Spleen (tissue), 11 donors: ENCODE results near the gene GRAMD2A. TPM values are rescaled to one million over a fixed set of nuclear protein-coding genes. Genes with fewer than 3 reads are reported as not detected.

Experiments
- DNase-seq: peaks from one replicate; pipeline ENCODE4 v3.0.0-alpha.2; 2020
- H3K27ac ChIP-seq, 8 donors: fragments of 200-600 bp; sonication (generic) in 7 of 8; 1 replicate in 4 of 8; 2 replicates in 4 of 8; pipeline versions ENCODE4 v1.5.0 to v1.8.0; 2016 to 2021; ENCODE audit warnings: inconsistent platforms in 4 of 8, mild to moderate bottlenecking in 4 of 8, moderate library complexity in 1 of 8
- H3K27me3 ChIP-seq, 7 donors: fragments of 200-600 bp; sonication (generic) in 6 of 7; replicated peaks in 1 of 7; 1 replicate in 4 of 7; 2 replicates in 3 of 7; pipeline versions ENCODE4 v1.5.0 to v1.8.0; 2016 to 2021; ENCODE audit warnings: inconsistent platforms in 3 of 7, mild to moderate bottlenecking in 1 of 7
- H3K36me3 ChIP-seq, 6 donors: fragments of 200-600 bp; sonication (generic) in 5 of 6; 1 replicate in 4 of 6; 2 replicates in 2 of 6; pipeline versions ENCODE4 v1.5.0 to v1.8.0; 2016 to 2021; ENCODE audit warnings: inconsistent platforms in 2 of 6
- H3K4me1 ChIP-seq, 6 donors: fragments of 200-600 bp; sonication (generic) in 5 of 6; 1 replicate in 3 of 6; 2 replicates in 3 of 6; pipeline versions ENCODE4 v1.5.0 to v1.8.0; 2016 to 2021; ENCODE audit warnings: inconsistent platforms in 3 of 6
- H3K4me3 ChIP-seq, 8 donors: fragments of 200-600 bp; sonication (generic) in 7 of 8; 1 replicate in 4 of 8; 2 replicates in 4 of 8; pipeline versions ENCODE4 v1.5.0 to v1.8.0; 2016 to 2021; ENCODE audit warnings: inconsistent platforms in 4 of 8, mild to moderate bottlenecking in 4 of 8, moderate library complexity in 2 of 8
- H3K9me3 ChIP-seq, 8 donors: fragments of 200-600 bp; sonication (generic) in 7 of 8; 1 replicate in 4 of 8; 2 replicates in 4 of 8; pipeline versions ENCODE4 v1.5.0 to v1.8.0; 2016 to 2021; ENCODE audit warnings: inconsistent platforms in 4 of 8
- POLR2A ChIP-seq, 3 donors: fragments of 450-650 bp; IDR thresholded peaks; one replicate each; pipeline ENCODE4 v1.5.1; 2017; ENCODE audit warnings: antibody characterized with exemption in 3 of 3, mild to moderate bottlenecking in 1 of 3
- POLR2AphosphoS5 ChIP-seq, 3 donors: sonication (generic); formaldehyde crosslinking; IDR thresholded peaks; one replicate each; pipeline ENCODE4 v1.5.1; 2017; ENCODE audit warnings: antibody characterized with exemption in 3 of 3
- WGBS, 5 donors: extraction: QIAGEN DNeasy Blood & Tissue Kit in 3 of 5; methylation state at CpG; one replicate each; pipeline versions ENCODE4 v1.1.5 to v1.1.7; 2013 to 2018; 5-methylcytosine and 5-hydroxymethylcytosine counted together
- intact Hi-C: fragments of 100-400 bp; cut with DNase I; formaldehyde crosslinking; loops from one replicate; pipeline ENCODE4 v1.15.0; 2023; ENCODE audit warnings: low total_unique reads
- polyA plus RNA-seq, 3 donors: library from polyadenylated mRNA; stranded (reverse); fragments of 200-250 nt; gene quantifications; one replicate each; pipeline ENCODE4 v1.2.1, GENCODE V29; 2013
- total RNA-seq, 7 donors: library from RNA; depleted of rRNA in 3 of 7; stranded (reverse); fragments of >200 nt in 3 of 7; fragmentation: NEBNext Ultra II Directional in 4 of 7; extraction: Animal tissue kit (Norgen Biotek cat#: 25700) in 4 of 7; gene quantifications; one replicate each; pipeline versions ENCODE4 v1.1.0 to v1.2.1, GENCODE V29; 2016 to 2021
- TF ChIP-seq, protein P1 (sequence below), 11 experiments: fragments of 200-600 bp in 7 of 11; fragments of 450-650 bp in 4 of 11; sonication (generic) in 4 of 11; IDR thresholded peaks in 8 of 11; conservative IDR thresholded peaks in 3 of 11; 1 replicate in 7 of 11; 2 replicates in 4 of 11; pipeline versions ENCODE4 v1.4.0 to v1.8.0; 2016 to 2021; ENCODE audit warnings: antibody characterized with exemption in 11 of 11, inconsistent platforms in 4 of 11, mild to moderate bottlenecking in 1 of 11
- donor health status: healthy with polysubstance abuse.
- donor health status: DM: no; HTN: no; CAD: no; lungs with moderate emphysema.
- donor health status: DM: no; HTN: no; CAD: no.
- donor health status: Bipolar disorder and iron deficiency.
- donor health status: healthy.
- donor health status: DM: no; HTN: no; CAD: no.
- donor health status: DM: yes; HTN: yes; CAD: no.

GRAMD2A gene
- total and polyA plus RNA-seq, 10 donors, result 0.03 to 0.34 (median 0.09) TPM; not detected in 6

DNA sequence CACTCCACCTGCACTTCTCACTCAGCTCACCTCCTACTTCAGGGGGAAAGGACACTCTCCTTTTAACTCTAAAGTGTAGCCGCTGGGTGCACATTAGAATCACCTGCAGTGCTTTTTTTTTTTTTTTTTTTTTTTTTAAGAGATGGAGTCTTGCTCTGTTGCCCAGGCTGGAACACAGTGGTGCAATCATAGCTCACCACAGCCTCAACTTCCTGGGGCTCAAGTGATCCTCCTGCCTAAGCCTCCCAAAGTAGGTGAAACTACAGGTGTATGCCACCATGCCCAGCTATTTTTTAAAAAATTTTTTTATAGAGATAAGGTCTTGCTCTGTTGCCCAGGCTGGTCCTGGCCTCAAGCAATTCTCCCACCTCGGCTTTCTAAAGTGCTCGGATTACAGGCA is 20.8 kb downstream of the GRAMD2A start:
- Histone ChIP-seq H3K9me3 (no peaks in the 10 kb centered on the region), H3K27me3 (peaks cover 0 to 25% (median 0%) of the 10 kb centered on the region in 7 donors), H3K4me3 (no peak overlapping the region), H3K4me1 (no peaks in the 10 kb centered on the region), H3K36me3 (no peaks in the 10 kb centered on the region), H3K27ac (no peak overlapping the region)
- TF ChIP-seq POLR2AphosphoS5 (IDR thresholded peaks at IDR 0.05) (no peak), POLR2A (IDR thresholded peaks at IDR 0.05) (no peak)
- TF ChIP-seq, protein P1, sequence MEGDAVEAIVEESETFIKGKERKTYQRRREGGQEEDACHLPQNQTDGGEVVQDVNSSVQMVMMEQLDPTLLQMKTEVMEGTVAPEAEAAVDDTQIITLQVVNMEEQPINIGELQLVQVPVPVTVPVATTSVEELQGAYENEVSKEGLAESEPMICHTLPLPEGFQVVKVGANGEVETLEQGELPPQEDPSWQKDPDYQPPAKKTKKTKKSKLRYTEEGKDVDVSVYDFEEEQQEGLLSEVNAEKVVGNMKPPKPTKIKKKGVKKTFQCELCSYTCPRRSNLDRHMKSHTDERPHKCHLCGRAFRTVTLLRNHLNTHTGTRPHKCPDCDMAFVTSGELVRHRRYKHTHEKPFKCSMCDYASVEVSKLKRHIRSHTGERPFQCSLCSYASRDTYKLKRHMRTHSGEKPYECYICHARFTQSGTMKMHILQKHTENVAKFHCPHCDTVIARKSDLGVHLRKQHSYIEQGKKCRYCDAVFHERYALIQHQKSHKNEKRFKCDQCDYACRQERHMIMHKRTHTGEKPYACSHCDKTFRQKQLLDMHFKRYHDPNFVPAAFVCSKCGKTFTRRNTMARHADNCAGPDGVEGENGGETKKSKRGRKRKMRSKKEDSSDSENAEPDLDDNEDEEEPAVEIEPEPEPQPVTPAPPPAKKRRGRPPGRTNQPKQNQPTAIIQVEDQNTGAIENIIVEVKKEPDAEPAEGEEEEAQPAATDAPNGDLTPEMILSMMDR (IDR thresholded peaks at IDR 0.05 in 8 of 11, conservative IDR thresholded peaks at IDR 0.05 in 3 of 11), result no peak
- 89 to 96% (median 91%) methylated on average over 3 of the region's 3 CpGs for WGBS, 5 donors
- no peak for DNase-seq
- intact Hi-C loops, result no loop called here

DNA sequence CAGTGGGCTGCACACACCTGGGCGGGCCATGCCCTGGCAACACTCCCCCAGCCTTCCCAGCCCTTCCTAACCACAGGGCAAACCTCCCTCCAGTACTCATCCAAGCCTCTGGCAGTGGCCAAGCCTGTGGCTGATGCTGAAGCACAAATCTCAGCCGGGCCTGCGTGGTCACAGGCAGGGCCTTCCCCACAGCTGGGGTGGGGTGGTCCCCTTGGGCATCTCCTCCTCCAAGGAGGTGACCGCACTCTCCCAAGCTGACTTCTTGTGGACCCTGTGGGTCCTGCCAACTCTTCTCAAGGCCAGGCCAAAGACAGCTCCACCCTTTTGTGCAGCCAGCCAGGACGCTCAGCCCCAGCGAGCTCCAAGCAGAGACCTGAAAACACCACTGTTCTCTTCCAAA is 21.4 kb downstream of the GRAMD2A start:
- intact Hi-C loops, result no loop called here
- whole genome bisulfite sequencing, 5 donors, result 74 to 91% (median 88%) methylated on average over 6 of the region's 6 CpGs
- H3K36me3 ChIP-seq, result no peaks in the 10 kb centered on the region
- H3K9me3 ChIP-seq, result no peaks in the 10 kb centered on the region
- peak; percentile 61 for DNase-seq
- no peaks in the 10 kb centered on the region for H3K4me1 ChIP-seq
- H3K4me3 ChIP-seq, result no peak overlapping the region
- TF ChIP-seq POLR2A (IDR thresholded peaks at IDR 0.05) (no peak), POLR2AphosphoS5 (IDR thresholded peaks at IDR 0.05) (no peak)
- TF ChIP-seq, protein P1 (IDR thresholded peaks at IDR 0.05 in 8 of 11, conservative IDR thresholded peaks at IDR 0.05 in 3 of 11), result no peak
- no peak overlapping the region for H3K27ac ChIP-seq
- H3K27me3 ChIP-seq, result peaks cover 0 to 19% (median 0%) of the 10 kb centered on the region in 7 donors

DNA sequence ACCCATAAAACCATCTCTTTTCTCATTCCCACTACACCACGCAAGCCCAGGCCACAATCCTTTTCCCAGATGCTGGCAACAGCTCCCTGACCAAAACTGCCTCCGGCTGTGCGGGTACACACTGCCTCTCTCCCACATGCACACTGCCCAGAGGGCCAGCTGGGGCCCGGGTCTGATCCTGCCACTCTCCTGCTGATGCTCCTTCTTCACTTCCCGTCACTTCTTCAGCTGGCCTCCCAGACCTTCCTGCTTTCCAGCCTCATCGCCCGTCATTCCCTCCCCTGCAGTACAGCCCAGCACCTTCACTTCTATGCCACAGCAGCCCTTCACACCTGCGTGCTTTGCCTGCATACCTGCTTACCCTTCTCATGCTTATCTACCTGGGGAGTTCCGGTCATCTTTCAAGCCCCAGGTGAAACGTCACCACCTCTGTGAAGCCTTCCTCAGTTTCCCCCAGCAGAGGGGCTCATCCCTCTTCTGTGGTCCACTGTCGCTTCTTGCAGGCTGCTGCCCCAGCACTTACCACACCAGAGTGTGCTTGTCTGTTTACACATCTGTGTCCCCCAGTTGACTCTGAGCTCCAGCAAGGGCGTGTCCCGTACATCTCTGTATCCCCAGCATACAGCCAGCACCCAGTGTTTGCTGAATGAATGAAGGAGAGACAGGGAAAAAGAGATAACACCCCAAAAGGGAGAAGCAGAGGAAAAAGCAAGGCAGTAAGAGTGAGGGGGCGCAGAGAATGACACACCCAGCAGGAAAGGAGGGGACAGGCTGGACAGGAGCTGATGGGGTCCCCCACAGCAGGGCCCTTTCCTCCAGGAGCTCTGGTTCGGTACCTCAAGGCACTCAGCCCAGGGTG is 22.2 kb downstream of the GRAMD2A start:
- H3K4me1 ChIP-seq, result no peaks in the 10 kb centered on the region
- no peak overlapping the region for H3K27ac ChIP-seq
- H3K9me3 ChIP-seq, result no peaks in the 10 kb centered on the region
- DNase-seq, result peak; percentile 28
- peaks cover 0 to 14% (median 0%) of the 10 kb centered on the region in 7 donors for H3K27me3 ChIP-seq
- no peak overlapping the region for H3K4me3 ChIP-seq
- no peak for TF ChIP-seq POLR2AphosphoS5 (IDR thresholded peaks at IDR 0.05)
- no peaks in the 10 kb centered on the region for H3K36me3 ChIP-seq
- intact Hi-C loops, result no loop called here
- 87 to 95% (median 90%) methylated on average over 15 of the region's 15 CpGs for WGBS, 5 donors

DNA sequence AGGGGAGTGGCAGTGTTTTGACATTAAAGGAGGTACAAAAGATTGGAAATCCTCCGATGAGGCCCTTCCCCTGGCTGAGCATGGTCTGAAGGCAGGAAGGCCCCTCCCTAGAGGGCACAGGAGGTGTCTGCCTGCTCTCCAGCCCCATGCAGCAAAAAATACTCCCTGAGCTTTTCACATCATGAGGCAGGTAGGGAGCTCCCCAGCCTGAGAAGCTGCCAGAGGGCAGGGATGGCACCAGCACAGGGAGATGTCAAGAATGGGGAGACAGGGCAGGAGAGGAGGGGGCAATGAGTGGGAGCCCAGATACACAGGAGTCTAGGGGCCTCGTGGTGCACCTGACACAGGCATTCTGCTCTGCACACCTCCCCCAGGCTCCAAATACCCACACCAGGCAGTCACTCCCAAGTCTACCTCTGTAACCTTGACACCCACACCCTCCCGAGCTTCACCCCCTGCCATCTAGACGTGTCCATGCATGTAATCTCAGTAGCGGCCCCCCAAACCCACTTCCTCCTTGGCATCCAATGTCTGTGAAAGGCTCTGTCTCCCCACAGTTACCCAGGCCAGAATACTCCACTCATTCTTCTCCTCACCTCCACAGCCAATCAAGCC is 22.9 kb downstream of the GRAMD2A start:
- DNase-seq, result peak; percentile 52
- Histone ChIP-seq H3K4me3 (no peak overlapping the region), H3K27ac (no peak overlapping the region), H3K4me1 (no peaks in the 10 kb centered on the region), H3K9me3 (no peaks in the 10 kb centered on the region), H3K27me3 (peaks cover 0 to 11% (median 0%) of the 10 kb centered on the region in 7 donors), H3K36me3 (no peaks in the 10 kb centered on the region)
- intact Hi-C loops, result no loop called here
- no peak for TF ChIP-seq POLR2AphosphoS5 (IDR thresholded peaks at IDR 0.05)
- TF ChIP-seq, protein P1 (IDR thresholded peaks at IDR 0.05 in 8 of 11, conservative IDR thresholded peaks at IDR 0.05 in 3 of 11), result no peak
- WGBS, 5 donors, result 44 to 64% (median 49%) methylated on average over 5 of the region's 5 CpGs
